NCI-H128 (cell line): ENCODE data around the gene JAM3.
"Not testable (repeated sequence)": the region's sequence is repeated elsewhere in the genome, so short reads cannot be mapped to it uniquely, and the experiment has no call there.

Source experiments
- DNase-seq: peaks from one replicate; lab custom pipeline; 2025; ENCODE audit not compliant: unreplicated experiment; lab: John Stamatoyannopoulos, UW

The JAM3 gene

DNA sequence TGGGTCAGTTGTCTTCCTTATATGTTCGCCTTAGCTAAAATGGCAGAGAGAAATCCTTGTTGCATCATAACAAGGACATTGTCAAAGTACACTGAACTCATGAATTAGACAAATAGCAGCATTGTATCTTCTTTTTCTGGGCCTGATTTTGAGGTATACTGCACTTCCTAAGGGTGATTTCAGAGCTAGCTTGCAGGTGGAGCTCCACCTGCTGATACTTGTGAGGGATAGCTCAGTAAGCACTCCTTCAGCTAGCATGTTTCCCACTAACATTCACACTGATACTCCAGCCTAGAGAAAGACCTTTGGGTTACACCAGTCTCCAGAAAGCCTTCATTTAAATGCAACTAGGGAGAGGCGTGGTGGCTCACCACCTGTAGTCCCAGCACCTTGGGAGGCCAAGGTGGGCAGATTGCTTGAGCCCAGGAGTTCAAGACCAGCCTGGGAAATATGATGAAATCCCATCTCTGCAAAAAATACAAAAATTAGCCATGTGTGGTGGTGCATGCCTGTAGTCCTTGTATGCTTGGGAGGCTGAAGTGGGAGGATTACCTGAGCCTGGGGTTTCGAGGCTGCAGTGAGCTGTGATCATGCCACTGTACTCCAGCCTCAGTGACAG, 29.8 kb downstream of the JAM3 start:
- no peak for DNase-seq

DNA sequence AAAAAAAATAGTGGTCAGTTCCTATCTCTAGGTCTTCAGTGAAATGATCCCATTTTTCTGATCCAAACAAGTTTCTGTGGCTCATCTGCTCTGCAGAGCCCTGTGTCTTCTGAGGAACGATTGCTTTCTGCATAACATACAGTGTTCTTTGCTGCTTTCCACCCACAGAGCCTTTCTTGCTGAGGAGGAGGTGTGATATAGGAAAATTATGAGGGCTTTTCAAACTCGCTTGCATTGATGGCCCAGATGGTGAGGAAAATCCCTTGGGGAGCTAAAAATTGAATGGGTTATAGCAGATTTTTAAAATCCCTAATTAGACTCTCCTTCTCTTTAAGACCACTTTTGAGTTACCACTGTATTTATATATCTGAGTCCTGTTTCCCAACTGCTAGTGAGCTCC, 31.3 kb downstream of the JAM3 start:
- no peak for DNase-seq

DNA sequence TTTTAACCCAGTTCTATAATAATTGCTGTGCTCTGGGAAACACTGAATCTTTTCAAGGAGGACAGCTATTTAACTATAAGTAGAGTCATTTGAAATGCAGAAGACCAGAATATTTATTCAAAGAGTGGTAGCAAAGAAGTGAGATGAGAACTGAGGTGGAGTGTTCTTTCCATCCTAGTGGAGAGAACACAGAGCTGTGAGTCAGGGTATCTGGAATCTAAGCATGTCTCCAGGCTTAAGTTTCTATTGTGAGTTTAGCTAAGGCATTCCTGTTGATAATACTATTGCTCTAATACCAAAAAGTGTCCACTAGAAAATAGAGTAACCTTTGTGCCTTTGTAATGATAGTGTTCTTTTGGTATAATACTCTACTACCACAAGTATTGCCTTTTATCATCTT, 32.4 kb downstream of the JAM3 start:
- no peak for DNase-seq

DNA sequence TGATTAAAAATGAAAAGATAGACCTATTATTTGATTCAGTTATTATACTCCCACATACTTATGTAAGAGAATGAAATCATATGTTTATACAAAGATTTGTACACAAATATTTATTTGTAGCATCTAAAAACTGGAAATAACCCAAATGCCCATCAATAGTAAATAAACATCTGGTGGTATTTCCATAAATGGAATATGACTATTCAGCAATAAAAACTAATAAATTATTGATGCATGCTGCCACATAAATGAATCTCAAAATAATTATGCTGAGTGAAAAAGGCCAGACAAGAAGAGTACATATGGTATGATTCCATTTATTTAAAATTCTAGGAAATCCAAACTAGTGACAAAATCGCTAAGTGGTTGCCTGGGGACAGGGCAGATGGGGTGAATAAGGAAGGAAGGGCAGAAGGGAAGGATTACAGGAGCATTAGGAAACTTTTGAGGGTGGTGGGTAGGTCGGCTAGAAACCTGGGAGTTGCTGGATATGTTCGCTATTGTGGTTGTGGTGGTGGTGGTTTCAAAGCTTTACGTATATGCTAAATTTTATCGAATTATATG, 41.5 kb downstream of the JAM3 start:
- DNase-seq = no peak

DNA sequence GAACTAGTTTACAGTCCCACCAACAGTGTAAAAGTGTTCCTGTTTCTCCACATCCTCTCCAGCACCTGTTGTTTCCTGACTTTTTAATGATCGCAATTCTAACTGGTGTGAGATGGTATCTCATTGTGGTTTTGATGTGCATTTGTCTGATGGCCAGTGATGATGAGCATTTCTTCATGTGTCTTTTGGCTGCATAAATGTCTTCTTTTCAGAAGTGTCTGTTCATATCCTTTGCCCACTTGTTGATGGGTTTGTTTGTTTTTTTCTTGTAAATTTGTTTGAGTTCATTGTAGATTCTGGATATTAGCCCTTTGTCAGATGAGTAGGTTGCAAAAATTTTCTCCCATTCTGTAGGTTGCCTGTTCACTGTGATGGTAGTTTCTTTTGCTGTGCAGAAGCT, 44.9 kb downstream of the JAM3 start:
- DNase-seq = not testable (repeated sequence)

DNA sequence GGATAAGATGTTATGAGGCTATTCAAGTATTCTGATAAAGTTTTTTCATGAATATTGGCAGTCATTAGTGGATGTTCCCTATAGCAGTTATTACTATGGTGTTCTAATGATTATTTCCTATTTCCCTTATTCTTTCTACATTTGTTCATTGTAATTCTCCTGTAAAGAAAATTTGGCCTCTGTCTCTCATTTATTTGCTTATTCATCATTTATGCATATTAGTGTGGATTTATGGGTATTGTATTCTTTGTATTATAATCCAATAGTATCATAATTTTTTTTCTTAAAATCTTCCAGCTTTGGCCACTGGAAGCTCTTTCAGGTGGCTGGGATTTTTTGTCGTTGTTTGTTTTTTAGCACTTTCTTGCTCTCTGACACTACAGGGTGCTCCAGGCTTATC, 47.3 kb downstream of the JAM3 start:
- DNase-seq = no peak

DNA sequence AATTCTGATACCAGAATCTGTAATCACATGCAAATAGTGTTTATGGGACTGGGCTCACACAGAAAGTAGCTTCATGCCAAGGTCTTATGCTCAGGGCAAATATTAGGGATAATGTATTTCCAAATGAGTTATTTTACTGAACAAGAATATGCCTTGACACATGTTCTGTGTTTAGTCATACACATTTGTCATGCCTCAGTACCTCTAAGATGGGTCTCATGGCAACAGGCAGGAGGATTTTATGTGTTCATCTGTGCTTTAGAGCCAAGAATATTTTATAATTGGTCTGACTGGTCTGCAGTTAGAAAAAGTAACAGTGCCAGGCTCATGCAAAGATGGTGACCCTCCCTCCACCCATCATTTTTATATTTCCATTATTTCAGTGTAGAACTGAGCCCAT, 49.1 kb downstream of the JAM3 start:
- no peak for DNase-seq

DNA sequence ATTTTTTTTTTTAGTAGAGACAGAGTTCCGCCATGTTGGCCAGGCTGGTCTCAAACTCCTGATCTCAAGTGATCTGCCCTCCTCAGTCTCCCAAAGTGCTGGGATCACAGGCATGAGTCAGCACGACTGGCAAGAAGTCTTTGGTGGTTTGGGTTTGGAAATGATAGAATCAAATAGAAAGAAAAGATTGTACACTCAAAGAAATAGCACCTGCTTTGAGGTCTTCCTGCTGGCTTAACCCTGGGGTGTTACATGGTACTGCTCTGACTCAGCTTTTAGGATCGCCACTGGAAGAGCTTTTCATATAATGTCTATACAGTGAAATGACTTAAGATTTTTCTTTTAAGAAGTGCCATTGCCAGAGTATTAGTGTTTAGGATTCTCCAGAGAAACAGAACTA, 50.2 kb downstream of the JAM3 start:
- no peak for DNase-seq

DNA sequence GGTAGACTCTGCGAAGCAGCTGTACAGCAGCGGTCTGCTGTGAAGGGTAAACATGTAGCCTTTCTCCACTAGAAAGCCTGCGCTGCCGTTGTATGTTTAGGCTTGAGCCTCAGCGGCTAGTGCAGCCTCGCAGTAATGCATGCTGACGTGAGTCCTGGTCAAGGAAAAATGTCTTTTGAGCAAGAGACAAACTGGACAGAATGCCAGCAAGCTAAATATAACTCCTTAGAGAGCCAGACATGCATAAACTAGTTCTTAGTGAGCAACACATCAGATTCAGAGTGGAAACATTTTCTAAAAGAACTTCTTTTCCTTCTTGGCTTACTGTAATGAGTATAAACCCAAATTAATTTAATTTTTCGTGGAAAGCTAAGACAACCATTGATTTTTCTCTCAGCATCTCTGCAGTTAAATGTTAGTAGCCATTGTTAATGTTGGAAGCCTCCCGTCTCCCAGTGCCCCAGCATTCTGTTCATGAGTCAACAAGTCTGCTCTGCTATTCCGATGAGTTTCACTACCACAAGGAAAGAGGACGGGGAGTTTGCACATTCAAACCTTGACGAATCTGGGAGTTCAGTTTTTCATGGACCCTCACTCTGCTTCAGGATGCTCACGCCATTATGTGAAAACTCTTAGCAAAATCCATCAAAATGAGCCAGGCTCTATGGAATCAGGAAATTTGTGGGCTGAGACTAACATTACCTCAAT, 51.4 kb downstream of the JAM3 start:
- DNase-seq = no peak

DNA sequence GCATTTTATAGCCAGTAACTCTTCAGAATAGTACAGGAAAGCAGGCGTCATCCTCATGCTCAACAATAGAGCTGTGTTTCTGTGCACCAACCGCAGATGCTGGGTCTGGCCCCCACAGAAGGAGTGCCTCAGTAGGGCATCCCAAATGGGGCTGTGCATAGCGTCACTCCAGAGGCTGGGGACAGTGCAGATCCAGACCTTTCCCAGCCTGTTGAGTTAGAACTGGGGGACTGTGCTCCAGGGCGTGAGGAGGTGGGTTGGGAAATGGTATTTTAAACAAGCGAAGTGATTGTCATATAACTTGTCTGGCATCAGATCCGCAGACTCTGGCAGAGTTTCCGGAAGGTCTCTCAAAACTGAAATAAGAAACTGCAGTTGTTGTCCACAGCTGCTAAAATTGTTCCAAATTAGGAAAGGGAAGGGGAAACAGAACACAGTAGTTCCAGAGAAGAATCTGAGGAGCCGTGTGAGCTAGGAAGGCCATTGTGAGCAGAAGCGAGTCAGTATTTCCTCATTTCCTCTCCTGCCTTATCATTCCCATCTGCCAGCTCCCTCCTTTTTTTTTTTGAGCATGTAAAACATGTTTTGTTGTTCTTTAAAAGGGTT, 52.2 kb downstream of the JAM3 start:
- DNase-seq = no peak

DNA sequence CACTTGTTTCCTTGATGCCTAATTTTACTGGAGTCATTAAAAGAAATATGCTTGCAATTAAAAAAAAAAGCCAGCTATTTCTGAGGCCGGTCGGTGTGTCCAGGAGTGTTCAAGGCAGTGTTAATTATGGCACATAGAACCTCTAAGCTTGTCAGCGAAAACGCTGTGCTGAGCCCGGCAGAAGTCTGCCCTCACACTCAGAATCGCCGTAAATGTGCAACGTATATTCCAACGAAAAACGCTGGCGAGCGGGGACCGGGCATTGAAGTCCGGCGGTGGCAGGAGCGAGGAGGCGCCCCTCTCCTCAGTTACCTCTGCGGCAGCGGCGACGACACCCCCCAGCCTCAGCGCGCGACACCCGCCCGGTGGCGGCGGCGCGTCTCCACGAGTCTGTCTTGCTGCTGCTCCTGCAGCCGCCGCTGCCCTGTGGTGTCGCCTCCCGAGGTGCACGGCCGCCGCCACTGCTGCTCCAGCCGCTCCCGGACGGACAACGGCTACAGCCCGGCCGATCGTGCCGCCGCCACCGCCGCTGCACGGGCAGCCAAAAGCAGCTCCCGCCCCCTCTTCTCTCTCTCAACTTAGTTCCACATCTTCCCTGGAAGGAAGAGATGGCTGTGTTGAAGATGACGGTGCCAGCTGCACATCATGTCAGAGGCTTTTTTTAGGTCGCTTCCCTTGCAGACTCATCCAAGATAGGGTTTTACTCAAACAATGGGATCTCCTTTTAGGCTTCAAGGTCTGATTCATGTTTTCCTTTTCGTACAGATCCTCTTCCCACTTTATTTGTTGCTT, 56.0 kb downstream of the JAM3 start:
- no peak for DNase-seq

DNA sequence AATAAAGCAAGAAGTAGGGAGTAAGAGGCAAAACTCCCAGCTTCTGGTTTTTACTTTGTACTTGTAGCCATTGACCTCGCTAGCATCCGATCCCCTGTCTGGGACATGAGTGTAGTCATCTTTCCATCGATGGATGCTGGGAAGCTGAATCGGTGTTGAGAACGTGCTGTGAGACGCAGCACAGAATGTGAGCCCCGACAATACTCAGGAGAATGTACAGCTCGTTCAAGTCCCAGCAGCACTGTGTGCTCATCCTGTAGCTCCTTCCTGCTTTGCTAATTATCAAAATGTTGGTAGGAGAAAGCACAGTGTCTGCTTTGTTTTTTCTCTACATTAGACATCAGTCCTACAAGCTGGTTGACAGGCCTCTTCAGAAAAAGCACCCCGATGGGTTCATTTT, 56.6 kb downstream of the JAM3 start:
- DNase-seq = no peak

DNA sequence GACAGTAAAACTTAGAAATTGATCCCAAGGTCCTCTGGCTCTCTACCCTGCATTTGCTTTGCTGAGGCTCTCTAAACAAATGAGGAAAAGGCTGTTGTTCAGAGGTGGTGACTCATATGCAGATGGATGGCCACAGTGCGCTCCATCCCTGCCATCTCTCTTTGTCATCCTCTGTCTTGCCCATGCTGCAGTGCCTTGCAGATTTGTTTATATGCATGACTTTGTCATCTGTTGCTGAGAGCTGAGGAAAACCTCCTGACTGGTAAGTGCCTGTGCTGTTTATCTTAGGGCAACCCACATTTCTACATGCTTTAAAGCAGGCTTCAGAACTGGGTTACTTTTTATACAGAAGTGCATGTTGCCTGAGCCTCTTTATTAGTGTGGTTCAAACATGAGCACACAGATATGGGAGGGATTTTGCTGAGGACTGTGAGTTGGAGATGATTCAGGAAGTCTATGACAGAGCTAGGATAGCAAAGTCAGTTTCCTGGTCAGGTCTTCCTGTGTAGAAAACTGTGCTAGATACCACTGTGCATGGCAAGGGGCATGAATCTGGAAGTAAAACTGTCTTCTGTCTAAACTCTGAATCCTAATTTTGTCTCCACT, 57.4 kb downstream of the JAM3 start:
- no peak for DNase-seq

DNA sequence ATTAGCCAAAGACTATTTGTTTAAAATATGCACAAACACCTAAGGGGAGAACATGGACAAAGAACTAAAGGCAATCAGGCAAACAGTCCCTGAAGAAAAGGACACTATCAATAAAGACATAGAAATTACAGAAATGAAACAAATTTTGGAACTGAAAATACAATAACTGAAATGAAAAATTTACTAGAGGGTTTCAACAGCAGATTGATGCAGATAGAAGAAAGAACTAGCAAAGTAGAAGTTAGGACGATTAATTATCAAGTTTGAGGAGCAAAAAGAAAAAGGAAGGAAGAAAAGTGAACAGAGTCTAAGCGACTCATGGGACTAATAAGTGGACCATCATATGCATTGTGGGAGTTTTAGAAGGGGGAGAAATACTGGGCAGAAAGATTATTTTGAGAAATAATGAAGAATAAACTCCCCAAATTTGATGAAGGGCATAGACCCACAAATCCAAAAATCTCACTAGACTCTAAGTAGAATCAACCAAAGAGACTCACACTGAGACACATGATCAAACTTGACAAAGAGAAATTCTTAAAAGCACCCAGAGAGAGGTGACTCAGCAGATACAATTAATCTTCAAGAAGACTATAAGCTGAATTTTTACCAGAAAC, 62.9 kb downstream of the JAM3 start:
- no peak for DNase-seq

DNA sequence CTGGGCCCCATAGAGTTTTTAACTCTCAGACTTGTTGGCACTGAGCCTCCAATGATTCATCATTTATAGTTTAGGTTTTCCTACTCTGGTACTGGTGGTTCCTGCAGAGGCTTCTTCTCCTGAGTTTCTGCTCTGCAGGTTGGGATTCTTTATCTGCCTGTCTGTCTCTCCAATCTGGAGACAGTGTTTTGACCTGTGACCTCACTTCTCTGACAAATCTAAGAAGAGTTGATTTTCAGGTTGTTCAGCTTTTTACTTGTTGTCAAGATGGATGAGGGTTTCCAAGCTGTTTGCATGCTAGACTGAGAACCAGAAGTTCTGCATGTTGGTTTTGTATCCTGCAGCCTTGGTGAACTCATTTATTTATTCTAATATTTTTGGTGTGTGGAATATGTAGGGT, 63.9 kb downstream of the JAM3 start:
- no peak for DNase-seq

DNA sequence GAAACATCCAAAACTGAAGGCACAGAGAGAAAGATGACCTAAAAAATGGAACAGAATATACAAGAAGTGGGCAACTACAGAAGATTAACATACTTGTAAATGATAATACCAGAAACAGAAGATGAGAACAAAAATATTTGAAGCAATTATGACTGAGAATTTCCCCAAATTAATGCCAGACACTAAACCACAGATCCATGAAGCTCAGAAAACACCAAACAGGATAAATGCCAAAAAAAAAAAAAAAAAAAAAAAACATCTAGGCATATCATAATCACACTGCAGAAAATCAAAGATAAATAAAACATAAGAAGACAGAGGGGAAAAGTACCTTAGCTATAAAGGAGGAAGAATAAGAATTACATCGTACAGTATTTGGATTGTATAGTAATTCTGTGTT, 65.3 kb downstream of the JAM3 start:
- DNase-seq = no peak

DNA sequence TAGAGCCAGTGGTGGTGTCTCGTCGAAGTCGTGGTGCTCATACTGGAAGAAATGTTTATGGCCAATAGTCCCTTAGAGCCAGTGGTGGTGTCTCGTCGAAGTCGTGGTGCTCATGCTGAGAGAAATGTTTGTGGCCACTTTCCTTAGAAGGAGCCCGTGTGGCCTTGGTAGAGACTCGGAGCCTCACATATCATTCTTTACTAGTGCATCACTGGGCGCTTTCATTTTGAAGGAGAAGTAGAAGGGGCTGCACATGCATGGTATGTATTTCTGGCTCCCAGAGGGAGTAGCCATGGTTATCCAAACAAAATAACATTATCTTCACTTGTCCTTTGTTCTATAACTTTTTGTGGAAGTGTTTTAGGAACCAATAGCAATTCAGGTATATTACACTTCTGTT, 69.5 kb downstream of the JAM3 start:
- no peak for DNase-seq

DNA sequence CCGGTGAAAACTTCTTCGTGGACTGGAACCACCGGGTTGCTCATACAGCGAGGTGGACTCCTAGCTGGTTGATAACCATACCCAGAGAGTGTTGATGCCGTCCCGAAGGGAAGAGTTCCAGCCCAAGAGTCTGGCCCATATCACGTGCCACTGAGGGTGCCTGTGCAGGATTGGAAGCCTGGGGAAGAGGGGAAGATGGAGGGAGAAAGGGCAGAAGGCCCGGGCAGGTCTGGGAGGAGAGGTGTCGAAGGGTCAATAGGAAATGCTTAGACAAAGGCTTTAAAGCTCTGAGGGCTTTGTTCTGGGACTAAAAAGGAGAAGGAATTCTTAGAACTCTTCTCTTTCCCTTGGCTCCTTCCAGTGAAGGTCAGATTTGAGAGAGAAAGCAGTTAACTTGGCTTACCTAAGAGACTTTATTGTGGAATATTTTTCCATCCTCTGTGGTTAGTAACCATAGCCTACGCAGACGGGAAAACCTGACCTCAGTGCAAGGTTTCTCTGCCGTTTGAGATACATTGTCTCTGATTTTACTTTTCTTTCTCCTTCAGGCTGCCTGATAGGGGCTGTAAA, 70.5 kb downstream of the JAM3 start:
- no peak for DNase-seq

DNA sequence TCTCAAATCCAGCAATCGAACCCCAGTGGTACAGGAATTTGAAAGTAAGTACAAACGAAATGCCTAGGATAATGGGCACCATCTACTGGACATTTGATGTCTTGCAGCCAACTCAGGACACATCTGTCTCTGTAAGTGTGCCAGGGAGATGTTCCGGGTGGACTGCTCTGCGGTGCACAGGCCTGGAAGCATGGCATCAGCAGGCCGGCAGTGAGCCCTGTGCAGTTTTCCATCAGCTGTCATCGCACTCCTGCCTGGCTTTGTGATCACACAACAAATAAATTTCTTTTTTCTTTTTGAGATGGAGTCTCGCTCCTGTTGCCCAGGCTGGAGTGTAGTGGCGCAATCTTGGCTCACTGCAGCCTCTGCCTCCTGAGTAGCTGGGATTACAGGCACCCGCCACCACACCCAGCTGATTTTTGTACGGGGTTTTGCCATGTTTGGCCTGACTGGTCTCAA, 71.0 kb downstream of the JAM3 start:
- peak; percentile 5 for DNase-seq

DNA sequence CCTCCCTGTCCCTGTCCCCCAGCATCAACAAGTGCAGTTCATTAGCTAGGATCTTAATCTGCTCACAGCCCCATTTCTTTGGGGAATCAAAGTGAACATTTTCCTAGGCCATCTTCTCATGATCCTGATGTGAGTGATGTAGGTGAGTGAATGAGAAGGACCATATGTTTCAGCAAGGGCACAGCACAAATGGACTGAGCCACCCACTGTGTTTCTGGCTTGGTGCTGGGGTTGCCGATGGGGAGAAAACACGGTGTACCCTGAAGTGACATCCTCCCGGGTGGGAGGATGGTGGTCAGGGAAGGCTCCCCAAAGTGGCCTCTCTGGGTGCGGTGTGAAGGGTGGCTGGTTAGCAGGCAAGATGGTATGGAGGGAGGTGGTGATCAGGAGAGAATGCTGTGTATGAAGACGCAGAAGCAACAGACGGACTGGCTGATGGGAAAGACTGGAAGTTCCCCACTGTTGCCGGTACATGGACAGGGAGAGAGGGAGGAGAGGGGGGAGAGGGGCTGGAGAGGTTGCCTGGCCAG, 72.2 kb downstream of the JAM3 start:
- DNase-seq = no peak
